NT2/D1 (cell line): ENCODE results near the gene CACNB3.
"Not testable (repeated sequence)": the region's sequence is repeated elsewhere in the genome, so short reads cannot be mapped to it uniquely, and the experiment has no call there.

Experiments
- SUZ12 ChIP-seq: IDR thresholded peaks from 2 replicates; pipeline ENCODE4 v1.6.1; 2011; ENCODE audit not compliant: insufficient read length, insufficient read depth; ENCODE audit errors: extremely low read depth
- YY1 ChIP-seq: IDR thresholded peaks from 2 replicates; pipeline ENCODE4 v1.6.1; 2011; ENCODE audit not compliant: insufficient read length, insufficient read depth
- ZNF274 ChIP-seq: IDR thresholded peaks from 2 replicates; pipeline ENCODE4 v1.6.1; 2011; ENCODE audit warnings: mild to moderate bottlenecking, low read depth, low read length

DNA sequence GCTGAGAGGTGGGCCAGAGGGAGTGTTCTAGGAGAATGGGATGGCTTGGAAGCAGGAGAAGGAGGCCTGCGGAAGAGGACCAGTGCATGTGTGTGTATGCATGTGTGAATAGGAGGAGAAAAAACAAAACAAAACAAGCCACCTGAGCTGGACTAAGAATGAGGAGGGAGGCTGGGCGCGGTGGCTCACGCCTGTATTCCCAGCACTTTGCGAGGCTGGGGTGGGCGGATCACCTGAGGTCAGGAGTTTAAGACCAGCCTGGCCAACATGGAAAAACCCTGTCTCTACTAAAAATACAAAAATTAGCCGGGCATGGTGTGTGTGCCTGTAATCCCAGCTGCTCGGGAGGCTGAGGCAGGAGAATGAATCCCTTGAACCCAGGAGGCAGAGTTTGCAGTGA lies 55.2 kb downstream of the CACNB3 start:
- TF ChIP-seq SUZ12, ZNF274, YY1: not testable (repeated sequence)
